Putamen (tissue), 1 donor: ENCODE measurements around the gene YES1.
"Not testable (repeated sequence)": the region's sequence is repeated elsewhere in the genome, so short reads cannot be mapped to it uniquely, and the experiment has no call there.

Source experiments
- DNase-seq: peaks from one replicate; pipeline ENCODE4 v3.0.0-alpha.2; 2016; ENCODE audit warnings: low spot score

Gene YES1

GRCh38 chr18:683531-683930, 128.5 kb downstream of the YES1 start:
- no peak for DNase-seq

GRCh38 chr18:682833-683232, 129.2 kb downstream of the YES1 start:
- DNase-seq = no peak

GRCh38 chr18:682416-682815, 129.6 kb downstream of the YES1 start:
- DNase-seq = not testable (repeated sequence)

- no peak for DNase-seq
These were observed 130.1 kb downstream of the YES1 start for GRCh38 chr18:681985-682384.

GRCh38 chr18:680392-680791, 131.7 kb downstream of the YES1 start:
- no peak for DNase-seq

GRCh38 chr18:679516-679915, 132.5 kb downstream of the YES1 start:
- DNase-seq = no peak

- DNase-seq = no peak
These were observed 133.4 kb downstream of the YES1 start for GRCh38 chr18:678482-679182.

GRCh38 chr18:677951-678381, 134.1 kb downstream of the YES1 start:
- DNase-seq = no peak

GRCh38 chr18:677145-677544, 134.9 kb downstream of the YES1 start:
- DNase-seq = no peak

GRCh38 chr18:676736-677135, 135.3 kb downstream of the YES1 start:
- DNase-seq = no peak

- no peak for DNase-seq
These were observed 136.0 kb downstream of the YES1 start for GRCh38 chr18:676069-676468.

GRCh38 chr18:675307-675706, 136.7 kb downstream of the YES1 start:
- no peak for DNase-seq

GRCh38 chr18:673769-674168, 138.3 kb downstream of the YES1 start:
- no peak for DNase-seq

- no peak for DNase-seq
These were observed 138.7 kb downstream of the YES1 start for GRCh38 chr18:673317-673716.
